Measurements from ENCODE around the gene IYD. TPM values are rescaled to one million over a fixed set of nuclear protein-coding genes. Genes with fewer than 3 reads are reported as not detected.
A peak's percentile ranks its signal among the peaks of the same experiment; 100 is the strongest.
"Not testable (repeated sequence)": the region's sequence is repeated elsewhere in the genome, so short reads cannot be mapped to it uniquely, and the experiment has no call there.

The IYD gene
- total RNA-seq, 1 donor from 2014 or later: not detected

- no peak for DNase-seq (ENCODE audit: low spot score)
- intact Hi-C loops (cut with DNase I): no loop called here
- ATAC-seq: no peak
Measured at GRCh38 chr6:150346346-150346745, 22.5 kb upstream of the IYD start.

GRCh38 chr6:150347845-150348244 lies 21.0 kb upstream of the IYD start:
- intact Hi-C loops (cut with DNase I): no loop called here
- DNase-seq (ENCODE audit: low spot score) (no peak), ATAC-seq (no peak)

GRCh38 chr6:150349546-150349945 lies 19.3 kb upstream of the IYD start:
- no peak for DNase-seq (ENCODE audit: low spot score)
- ATAC-seq: no peak
- intact Hi-C loops (cut with DNase I): no loop called here

GRCh38 chr6:150352321-150353296 lies 16.2 kb upstream of the IYD start:
- ATAC-seq: no peak
- intact Hi-C loops (cut with DNase I): no loop called here
- DNase-seq (ENCODE audit: low spot score): no peak

- no peak for ATAC-seq
- intact Hi-C loops (cut with DNase I): no loop called here
- DNase-seq (ENCODE audit: low spot score): no peak
Measured at GRCh38 chr6:150353445-150353844, 15.4 kb upstream of the IYD start.

GRCh38 chr6:150354754-150355571 lies 13.8 kb upstream of the IYD start:
- intact Hi-C loops (cut with DNase I): no loop called here
- ATAC-seq (no peak), DNase-seq (ENCODE audit: low spot score) (no peak)

GRCh38 chr6:150355932-150356331 lies 12.9 kb upstream of the IYD start:
- intact Hi-C loops (cut with DNase I): no loop called here

GRCh38 chr6:150361876-150362275 lies 6.9 kb upstream of the IYD start:
- ATAC-seq (no peak), DNase-seq (ENCODE audit: low spot score) (no peak)
- intact Hi-C loops (cut with DNase I): no loop called here

More at GRCh38 chr6:150355932-150356331, 12.9 kb upstream of the IYD start:
- no peak for ATAC-seq
- DNase-seq (ENCODE audit: low spot score): no peak

GRCh38 chr6:150363733-150364132 lies 5.1 kb upstream of the IYD start:
- DNase-seq (ENCODE audit: low spot score) (no peak), ATAC-seq (no peak)
- intact Hi-C loops (cut with DNase I): no loop called here

- ATAC-seq (no peak), DNase-seq (ENCODE audit: low spot score) (no peak)
- intact Hi-C loops (cut with DNase I): no loop called here
Measured at GRCh38 chr6:150366118-150366778, 2.6 kb upstream of the IYD start.

- intact Hi-C loops (cut with DNase I): no loop called here
- ATAC-seq: no peak
Measured at GRCh38 chr6:150369408-150369807, 596 bp downstream of the IYD start.

GRCh38 chr6:150370112-150370511 lies 1.3 kb downstream of the IYD start:
- no peak for DNase-seq (ENCODE audit: low spot score)
- intact Hi-C loops (cut with DNase I): no loop called here
- ATAC-seq: no peak

More at GRCh38 chr6:150369408-150369807, 596 bp downstream of the IYD start:
- DNase-seq (ENCODE audit: low spot score): no peak

- DNase-seq (ENCODE audit: low spot score) (no peak), ATAC-seq (no peak)
- intact Hi-C loops (cut with DNase I): no loop called here
Measured at GRCh38 chr6:150371356-150371755, 2.5 kb downstream of the IYD start.

GRCh38 chr6:150372051-150372450 lies 3.2 kb downstream of the IYD start:
- ATAC-seq (no peak), DNase-seq (ENCODE audit: low spot score) (no peak)
- intact Hi-C loops (cut with DNase I): no loop called here

GRCh38 chr6:150373260-150373701 lies 4.5 kb downstream of the IYD start:
- intact Hi-C loops (cut with DNase I): no loop called here
- no peak for DNase-seq (ENCODE audit: low spot score)
- ATAC-seq: peak; percentile 47

- intact Hi-C loops (cut with DNase I); ATAC-seq; DNase-seq (ENCODE audit: low spot score): not testable (repeated sequence)
Measured at GRCh38 chr6:150374346-150374745, 5.5 kb downstream of the IYD start.

GRCh38 chr6:150377211-150377781 lies 8.5 kb downstream of the IYD start:
- peak; percentile 90 for ATAC-seq
- intact Hi-C loops (cut with DNase I): no loop called here
- no peak for DNase-seq (ENCODE audit: low spot score)

GRCh38 chr6:150380256-150380655 lies 11.4 kb downstream of the IYD start:
- no peak for DNase-seq (ENCODE audit: low spot score)
- peak; percentile 44 for ATAC-seq
- intact Hi-C loops (cut with DNase I): no loop called here

GRCh38 chr6:150382171-150382570 lies 13.4 kb downstream of the IYD start:
- ATAC-seq (no peak), DNase-seq (ENCODE audit: low spot score) (no peak)
- intact Hi-C loops (cut with DNase I): no loop called here
